RWPE1 (cell line): ENCODE data around the gene TMPRSS11A.

Experiments
- CTCF ChIA-PET: fragments of 350-600 bp; sonication (Branson Sonifier 250); formaldehyde crosslinking; extraction: SDS; loops from one replicate; lab custom pipeline; 2021; lab: Yijun Ruan, JAX
- POLR2A ChIA-PET: fragments of 400-600 bp; formaldehyde crosslinking; extraction: SDS; loops from one replicate; lab custom pipeline; 2020; ENCODE audit warnings: antibody characterized with exemption; ENCODE audit not compliant: low non-redundant PET; lab: Yijun Ruan, JAX
- DNase-seq: peaks from one replicate; pipeline ENCODE4 v3.0.0; 2012; ENCODE audit warnings: low spot score
- H3K27ac ChIP-seq: fragments of 450-650 bp; 2 replicates; pipeline ENCODE4 v1.5.1; 2017
- CTCF ChIP-seq: fragments of 450-650 bp; conservative IDR thresholded peaks from 2 replicates; pipeline ENCODE4 v1.5.1; 2017; ENCODE audit warnings: low read depth, mild to moderate bottlenecking

Gene TMPRSS11A

GRCh38 chr4:67912080-67912479 lies 51.2 kb downstream of the TMPRSS11A start:
- no peak overlapping the region for H3K27ac ChIP-seq
- CTCF ChIA-PET: interaction anchor here (0.6 to 0.7 kb wide), 3 partner anchors 13 to 382 kb away, joined by 3 to 4 read pairs (median 3); no protein-coding TSS in a partner anchor
- POLR2A ChIA-PET: no interaction called here
- no peak for DNase-seq
- no peak for TF ChIP-seq CTCF

GRCh38 chr4:67911638-67912037 lies 51.7 kb downstream of the TMPRSS11A start:
- TF ChIP-seq CTCF: no peak
- no peak for DNase-seq
- POLR2A ChIA-PET: no interaction called here
- H3K27ac ChIP-seq: no peak overlapping the region
- CTCF ChIA-PET: interaction anchor here (0.6 to 0.7 kb wide), 3 partner anchors 13 to 382 kb away, joined by 3 to 4 read pairs (median 3); no protein-coding TSS in a partner anchor

- POLR2A ChIA-PET: no interaction called here
- no peak for DNase-seq
- TF ChIP-seq CTCF: no peak
- CTCF ChIA-PET: interaction anchor here (0.8 to 1.0 kb wide), 2 partner anchors 11 to 165 kb away, joined by 3 to 5 read pairs; no protein-coding TSS in a partner anchor
- H3K27ac ChIP-seq: no peak overlapping the region
These were observed 52.2 kb downstream of the TMPRSS11A start for GRCh38 chr4:67911141-67911540.

GRCh38 chr4:67910585-67910905 lies 52.7 kb downstream of the TMPRSS11A start:
- peak; percentile 20; the same call in 1 of the 2 replicates for TF ChIP-seq CTCF
- DNase-seq: no peak
- ChIA-PET POLR2A (no interaction called here), CTCF (interaction anchor here (0.8 to 1.0 kb wide), 3 partner anchors 11 to 164 kb away, joined by 3 to 5 read pairs (median 3); no protein-coding TSS in a partner anchor)
- no peak overlapping the region for H3K27ac ChIP-seq

GRCh38 chr4:67909905-67910584 lies 53.2 kb downstream of the TMPRSS11A start:
- H3K27ac ChIP-seq: no peak overlapping the region
- DNase-seq: no peak
- ChIA-PET CTCF (interaction anchor here (0.6 to 1.2 kb wide), 4 partner anchors 27 to 375 kb away, joined by 3 read pairs; no protein-coding TSS in a partner anchor), POLR2A (no interaction called here)
- TF ChIP-seq CTCF: peak; percentile 74

- CTCF ChIA-PET: no interaction called here
These were observed 55.6 kb downstream of the TMPRSS11A start for GRCh38 chr4:67907650-67908049.

More at GRCh38 chr4:67907650-67908049, 55.6 kb downstream of the TMPRSS11A start:
- POLR2A ChIA-PET: no interaction called here
- no peak for DNase-seq
- TF ChIP-seq CTCF: no peak
- H3K27ac ChIP-seq: no peak overlapping the region
